GM08714 (cell line): ENCODE results near the gene MAP7D3.
"Not testable (repeated sequence)": the region's sequence is repeated elsewhere in the genome, so short reads cannot be mapped to it uniquely, and the experiment has no call there.

ENCODE experiments used
- H3K4me3 ChIP-seq: fragments of 200-500 bp; sonication (Bioruptor generic); 2 replicates; pipeline ENCODE4 v1.5.1; 2014; ENCODE audit warnings: mild to moderate bottlenecking, low read length, inconsistent platforms
- ZNF274 ChIP-seq: IDR thresholded peaks from 2 replicates; pipeline ENCODE4 v1.6.1; 2012; ENCODE audit warnings: mild to moderate bottlenecking, low read depth, low read length

Gene MAP7D3

GRCh38 chrX:136251041-136251991 lies at the start of gene MAP7D3:
TSS of gene MAP7D3 (minus strand) at chrX:136251400. CDS start at chrX:136251358, 42 bp downstream.
- peak within 1 kb of the TSS; percentile 82 for H3K4me3 ChIP-seq
- TF ChIP-seq ZNF274, result no peak

- not testable (repeated sequence) for H3K4me3 ChIP-seq
Measured at GRCh38 chrX:136300721-136301120, 49.5 kb upstream of the MAP7D3 start, which contains the start of gene ADGRG4. TSS of gene ADGRG4 (plus strand) at chrX:136300963. CDS start at chrX:136308778, 7,815 bp downstream.

- H3K4me3 ChIP-seq, result no peak overlapping the region
- no peak for TF ChIP-seq ZNF274
Measured at GRCh38 chrX:136295380-136295779, 44.2 kb upstream of the MAP7D3 start.

GRCh38 chrX:136292656-136293055 lies 41.5 kb upstream of the MAP7D3 start:
- TF ChIP-seq ZNF274, result no peak
- H3K4me3 ChIP-seq, result no peak overlapping the region

GRCh38 chrX:136291824-136292223 lies 40.6 kb upstream of the MAP7D3 start:
- TF ChIP-seq ZNF274, result no peak

GRCh38 chrX:136286375-136286774 lies 35.2 kb upstream of the MAP7D3 start:
- not testable (repeated sequence) for H3K4me3 ChIP-seq

More at GRCh38 chrX:136291824-136292223, 40.6 kb upstream of the MAP7D3 start:
- H3K4me3 ChIP-seq, result no peak overlapping the region

- no peak overlapping the region for H3K4me3 ChIP-seq
- TF ChIP-seq ZNF274, result no peak
Measured at GRCh38 chrX:136275553-136275952, 24.4 kb upstream of the MAP7D3 start.

GRCh38 chrX:136273986-136274385 lies 22.8 kb upstream of the MAP7D3 start:
- H3K4me3 ChIP-seq, result no peak overlapping the region
- TF ChIP-seq ZNF274, result no peak

- no peak overlapping the region for H3K4me3 ChIP-seq
- no peak for TF ChIP-seq ZNF274
Measured at GRCh38 chrX:136272325-136272724, 21.1 kb upstream of the MAP7D3 start.

- no peak for TF ChIP-seq ZNF274
- no peak overlapping the region for H3K4me3 ChIP-seq
Measured at GRCh38 chrX:136271300-136271699, 20.1 kb upstream of the MAP7D3 start.

GRCh38 chrX:136269921-136270320 lies 18.7 kb upstream of the MAP7D3 start:
- TF ChIP-seq ZNF274, result no peak
- no peak overlapping the region for H3K4me3 ChIP-seq

- no peak overlapping the region for H3K4me3 ChIP-seq
- TF ChIP-seq ZNF274, result no peak
Measured at GRCh38 chrX:136268051-136269048, 17.1 kb upstream of the MAP7D3 start.

- no peak for TF ChIP-seq ZNF274
Measured at GRCh38 chrX:136266828-136267227, 15.6 kb upstream of the MAP7D3 start.

GRCh38 chrX:136262812-136263315 lies 11.7 kb upstream of the MAP7D3 start:
- H3K4me3 ChIP-seq, result no peak overlapping the region
- TF ChIP-seq ZNF274, result no peak

More at GRCh38 chrX:136266828-136267227, 15.6 kb upstream of the MAP7D3 start:
- no peak overlapping the region for H3K4me3 ChIP-seq
